Stimulated activated CD4-positive, alpha-beta T cell treated with anti-CD3 and anti-CD28 coated beads, Interleukin-4, amount 100 ng/mL, for 48 hours (primary cell): ENCODE measurements around the gene ALG3.

ENCODE experiments used
- DNase-seq, 2 donors: peaks; one replicate each; pipeline ENCODE4 v3.0.0-alpha.2; 2020; ENCODE audit warnings: low read depth in 2 of 2

Gene ALG3

DNA sequence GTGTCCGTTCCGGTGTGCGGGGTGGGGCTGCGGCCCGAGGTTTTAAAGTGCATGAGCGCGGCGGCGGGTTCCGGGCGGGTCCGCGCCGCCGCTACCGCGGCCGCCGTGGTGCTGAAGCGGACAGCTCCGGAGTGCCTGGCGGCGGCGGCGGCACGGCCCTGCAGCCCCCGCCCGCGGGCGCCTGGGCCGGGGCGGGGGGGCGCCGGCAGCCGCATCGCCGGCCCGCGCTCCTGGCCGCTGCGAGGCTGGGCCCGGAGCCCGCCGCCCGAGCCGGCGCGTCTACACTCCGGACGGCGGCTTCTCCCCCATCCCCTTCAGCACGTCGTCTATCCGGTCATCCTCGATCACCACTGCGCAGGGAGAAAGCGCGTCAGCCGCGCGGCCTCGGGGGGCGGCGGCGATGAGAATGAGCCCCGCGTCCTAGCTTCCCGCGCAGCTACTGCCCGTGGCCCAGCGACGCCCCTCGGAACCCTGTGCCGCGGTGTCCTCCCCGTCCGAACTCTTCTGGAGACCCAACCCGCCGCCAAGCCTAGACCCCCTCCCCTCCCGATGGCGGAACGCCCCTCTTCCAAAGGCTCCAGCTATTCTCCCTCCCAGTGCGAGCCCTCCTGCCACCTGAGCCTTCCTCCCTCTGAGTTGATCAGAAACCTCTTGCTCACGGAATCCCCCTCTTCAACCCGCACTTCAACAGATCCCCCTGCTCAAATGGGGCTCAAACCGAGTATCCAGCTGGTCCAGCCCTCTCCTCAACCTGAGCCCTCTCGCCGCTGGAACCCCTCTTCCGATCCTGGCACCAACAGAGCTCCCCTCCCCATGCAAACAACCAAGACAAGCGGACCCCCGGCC is 11.3 kb upstream of the ALG3 start:
- DNase-seq, result no peak

- no peak for DNase-seq
Measured at GRCh38 chr3:184259396-184259877, 10.7 kb upstream of the ALG3 start.

GRCh38 chr3:184258926-184259325 is 10.2 kb upstream of the ALG3 start:
- no peak for DNase-seq

DNA sequence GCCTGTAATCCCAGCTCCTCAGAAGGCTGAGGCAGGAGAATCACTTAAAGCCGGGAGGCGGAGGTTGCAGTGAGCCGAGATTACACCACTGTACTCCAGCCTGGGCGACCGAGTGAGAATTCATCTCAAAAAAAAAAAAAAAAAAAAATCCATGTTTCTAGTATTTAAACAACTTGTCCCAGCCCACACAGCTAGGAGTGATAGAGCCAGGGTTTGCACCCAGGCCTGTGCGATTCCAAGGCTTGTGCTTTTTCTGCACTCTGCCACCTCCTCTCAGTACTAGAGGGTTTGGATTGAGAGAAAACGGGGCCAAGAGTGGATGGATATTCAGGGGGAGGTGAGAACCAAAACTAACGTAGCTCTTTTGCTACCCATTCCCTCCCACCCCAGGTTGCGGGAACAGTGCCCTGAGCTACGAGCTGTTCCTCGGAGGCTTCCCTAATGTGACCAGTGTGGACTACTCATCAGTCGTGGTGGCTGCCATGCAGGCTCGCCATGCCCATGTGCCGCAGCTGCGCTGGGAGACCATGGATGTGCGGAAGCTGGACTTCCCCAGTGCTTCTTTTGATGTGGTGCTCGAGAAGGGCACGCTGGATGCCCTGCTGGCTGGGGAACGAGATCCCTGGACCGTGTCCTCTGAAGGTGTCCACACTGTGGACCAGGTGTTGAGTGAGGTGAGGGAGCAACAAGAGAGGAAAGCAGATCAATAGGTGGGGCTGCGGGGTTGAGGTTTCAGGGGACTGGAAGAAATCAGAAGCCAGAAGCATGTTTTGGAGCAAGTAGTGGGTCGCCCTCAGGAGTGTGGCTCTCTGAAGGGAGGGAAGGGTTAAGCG is 8.5 kb upstream of the ALG3 start:
- DNase-seq, result no peak

DNA sequence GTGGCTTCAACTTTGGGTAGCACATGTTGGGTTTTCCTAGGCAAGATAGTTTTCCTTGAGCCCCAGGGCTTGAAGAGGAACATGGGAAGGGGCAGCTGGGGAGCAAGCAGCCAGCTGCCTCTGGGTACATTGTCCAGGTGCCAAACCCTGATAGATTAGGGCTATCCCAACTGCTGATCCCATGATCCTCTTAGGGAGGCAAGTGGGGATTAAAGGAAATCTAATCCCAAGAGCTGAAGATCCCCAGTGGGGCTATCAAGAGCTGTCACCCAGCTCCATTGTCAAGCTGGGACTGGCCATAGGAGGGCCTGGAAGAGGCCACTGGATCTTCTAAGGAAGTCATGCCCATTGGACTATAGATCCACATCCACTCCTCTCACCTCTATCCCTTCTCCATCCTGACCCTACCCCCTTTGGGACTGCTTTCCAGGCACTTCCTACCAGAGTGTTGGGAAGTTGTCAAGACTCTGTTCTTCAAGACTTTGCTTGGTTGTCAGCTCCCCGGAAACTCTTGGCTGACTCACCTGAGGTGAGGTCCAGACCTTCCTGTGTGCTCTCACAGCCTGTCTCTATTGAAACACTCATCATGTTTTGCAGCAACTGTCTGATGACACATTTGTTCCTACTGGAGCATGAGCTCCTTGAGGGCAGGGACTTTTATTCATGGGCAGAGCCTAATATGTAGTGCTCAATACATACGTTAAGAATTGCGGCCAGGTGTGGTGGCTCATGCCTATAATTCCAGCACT is 6.7 kb upstream of the ALG3 start:
- DNase-seq, result no peak

- DNase-seq, result peak; percentile 88 to 90
Measured at GRCh38 chr3:184250167-184250828, 1.5 kb upstream of the ALG3 start.

GRCh38 chr3:184249412-184250166 is 827 bp upstream of the ALG3 start, which contains the start of gene EEF1AKMT4:
Gene EEF1AKMT4 (plus strand): TSS chr3:184249672. CDS start chr3:184249695, 23 bp downstream.
- peak; percentile 88 to 96 for DNase-seq

DNA sequence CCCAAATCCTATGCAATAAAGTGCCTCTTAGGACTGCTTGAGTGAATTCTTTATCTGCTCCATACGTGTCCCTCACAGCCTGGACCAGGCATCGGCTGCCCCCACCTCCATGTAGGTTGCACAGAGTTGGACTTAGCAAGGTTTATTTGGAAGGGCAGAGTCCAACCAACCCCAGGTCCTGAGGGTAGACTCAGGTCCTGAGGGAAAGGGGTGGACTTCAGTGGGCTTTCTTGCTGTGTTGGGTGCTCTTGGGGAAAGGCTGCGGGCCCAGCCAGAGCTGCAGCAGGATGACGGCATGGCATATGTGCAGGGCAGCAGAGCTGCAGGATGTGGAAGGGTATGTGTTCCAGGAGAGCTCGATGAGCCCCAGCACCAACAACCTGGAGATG is 6.5 kb downstream of the ALG3 start:
- DNase-seq, result no peak

- no peak for DNase-seq
Measured at GRCh38 chr3:184241447-184242296, 7.1 kb downstream of the ALG3 start.

DNA sequence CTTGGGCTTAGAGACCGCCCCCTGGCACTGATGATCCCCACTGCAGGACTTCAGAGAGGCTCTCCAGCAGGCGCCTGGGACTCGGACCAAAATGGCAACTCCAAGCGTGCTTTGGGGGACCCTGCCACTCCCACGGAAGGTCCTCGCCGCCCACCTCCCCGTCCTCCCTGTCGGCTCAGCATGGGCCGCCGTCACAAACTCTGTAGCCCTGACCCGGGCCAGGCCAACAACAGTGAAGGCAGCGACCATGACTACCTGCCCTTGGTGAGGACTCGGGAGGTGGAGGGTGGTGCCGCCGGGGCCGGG is 7.7 kb downstream of the ALG3 start:
- DNase-seq, result no peak

- DNase-seq, result no peak
Measured at GRCh38 chr3:184240384-184241140, 8.2 kb downstream of the ALG3 start.

- DNase-seq, result no peak
Measured at GRCh38 chr3:184239708-184240107, 9.1 kb downstream of the ALG3 start.

GRCh38 chr3:184239221-184239620 is 9.5 kb downstream of the ALG3 start:
- DNase-seq, result no peak

GRCh38 chr3:184238246-184238818 is 10.4 kb downstream of the ALG3 start:
- DNase-seq, result no peak

DNA sequence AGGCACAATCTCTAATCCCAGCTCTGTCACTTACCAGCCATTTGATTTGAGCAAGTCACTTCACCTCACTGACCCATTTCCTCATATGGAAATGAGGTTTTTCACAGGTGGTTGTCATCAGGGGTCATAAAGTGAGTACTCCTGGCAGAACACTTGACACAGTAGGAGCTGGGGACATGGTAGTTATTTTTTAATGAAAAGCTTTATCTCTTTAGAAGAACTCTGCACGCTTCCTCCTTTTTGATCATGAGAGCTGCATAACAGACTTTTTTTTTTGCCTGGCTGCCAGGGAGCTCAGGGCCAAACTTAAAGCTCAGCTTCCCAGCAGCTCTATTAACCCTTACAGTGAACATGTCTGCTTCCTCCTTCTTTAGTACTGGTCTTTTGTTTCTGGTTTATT is 11.0 kb downstream of the ALG3 start:
- DNase-seq, result no peak

DNA sequence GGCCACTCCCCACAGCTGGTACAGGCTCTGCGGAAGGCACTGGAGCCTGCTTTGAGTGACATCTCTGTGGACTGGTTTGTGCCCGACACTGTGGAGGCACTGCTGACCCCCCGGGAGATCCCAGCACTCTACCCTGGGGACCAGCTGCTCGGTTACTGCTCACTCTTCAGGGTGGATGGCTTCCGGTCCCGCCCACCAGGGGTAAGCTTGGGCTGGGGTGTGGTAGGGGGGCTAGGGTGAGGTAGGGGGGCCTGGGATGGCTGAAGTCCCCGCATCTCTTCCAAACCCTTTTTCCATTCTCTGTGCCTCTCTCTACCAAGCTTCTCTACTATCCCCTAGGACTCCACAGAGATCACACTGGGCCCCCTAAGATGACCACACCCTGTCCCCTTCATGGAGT is 11.6 kb downstream of the ALG3 start:
- no peak for DNase-seq

- DNase-seq, result no peak
Measured at GRCh38 chr3:184236636-184237035, 12.1 kb downstream of the ALG3 start.

DNA sequence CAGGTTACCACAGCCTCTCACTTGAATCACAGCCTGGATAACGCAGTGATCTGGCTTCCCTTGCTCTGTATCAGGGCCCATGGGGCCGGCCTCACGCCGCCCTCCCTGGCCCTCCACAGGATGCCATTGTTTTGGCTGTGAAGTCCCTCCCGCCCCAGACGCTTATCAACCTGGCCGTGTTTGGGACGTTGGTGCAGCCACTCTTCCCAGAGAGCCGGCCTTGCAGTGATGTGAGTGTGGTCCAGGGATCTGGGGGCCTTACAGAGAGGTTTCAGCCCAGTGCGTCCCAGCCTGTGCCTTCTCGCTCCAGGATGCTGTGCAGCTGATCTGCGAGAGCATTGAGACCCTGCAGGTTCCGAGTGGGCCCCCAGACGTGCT is 12.7 kb downstream of the ALG3 start:
- DNase-seq, result no peak
